ENCODE measurements around the gene PCNX4. TPM values are rescaled to one million over a fixed set of nuclear protein-coding genes. Genes with fewer than 3 reads are reported as not detected.

Gene PCNX4
- total RNA-seq, 1 experiment from 2014 or later = 54.8 TPM

DNA sequence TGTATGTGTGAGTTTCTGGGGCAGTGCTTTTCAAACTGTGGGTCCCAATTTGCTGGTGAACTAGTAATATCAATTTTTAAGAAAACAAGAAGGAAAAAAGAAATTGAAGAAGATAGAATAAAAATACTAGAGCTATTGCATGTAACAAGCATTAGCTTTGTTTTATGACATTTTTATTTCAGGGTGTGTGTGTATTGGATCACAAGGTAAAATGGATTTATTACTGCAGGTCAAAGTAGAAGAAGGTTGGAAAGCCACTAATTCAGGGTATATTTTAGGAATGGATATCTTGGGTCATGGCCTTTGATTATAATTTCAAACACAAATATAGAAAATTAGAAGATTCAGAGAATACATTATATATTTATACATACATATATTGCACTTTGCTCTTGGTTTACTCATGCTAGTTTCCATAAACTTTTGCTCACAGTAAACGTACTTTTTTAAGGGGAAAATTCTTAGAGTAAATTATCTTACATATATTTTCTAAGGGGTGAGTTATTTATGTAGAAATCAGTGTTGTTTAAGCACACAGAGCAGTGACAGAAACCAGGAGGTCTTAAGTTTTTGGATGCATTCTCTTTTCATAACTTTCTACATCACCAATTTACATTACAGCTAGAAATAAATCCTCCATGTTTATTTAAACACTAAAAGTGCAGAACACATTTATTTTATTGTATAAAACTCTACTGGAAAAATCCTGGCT is 122.8 kb downstream of the PCNX4 start:
- in situ Hi-C loops (cut with HindIII; ENCODE audit: low pct_unique_long_range_greater_than_20kb, low sequenced_read_pairs) = no loop called here
- DNase-seq (ENCODE audit: low read depth, low spot score) = no peak

DNA sequence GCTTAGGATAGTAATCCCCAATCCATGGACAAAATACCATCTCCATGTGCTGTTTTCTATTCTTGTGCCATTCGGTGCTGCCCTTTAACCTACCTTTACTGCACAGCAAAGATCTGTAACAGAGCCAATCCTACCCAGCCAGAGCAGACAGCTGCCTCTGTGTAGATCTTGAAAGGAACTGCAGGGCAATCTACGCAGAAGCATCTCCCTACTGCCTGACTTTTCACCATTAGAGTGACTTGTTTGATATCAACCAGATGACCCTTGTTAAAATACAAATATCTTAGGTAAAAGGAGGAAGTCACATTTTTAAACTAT is 123.4 kb downstream of the PCNX4 start:
- no peak for DNase-seq (ENCODE audit: low read depth, low spot score)
- in situ Hi-C loops (cut with HindIII; ENCODE audit: low pct_unique_long_range_greater_than_20kb, low sequenced_read_pairs) = no loop called here

DNA sequence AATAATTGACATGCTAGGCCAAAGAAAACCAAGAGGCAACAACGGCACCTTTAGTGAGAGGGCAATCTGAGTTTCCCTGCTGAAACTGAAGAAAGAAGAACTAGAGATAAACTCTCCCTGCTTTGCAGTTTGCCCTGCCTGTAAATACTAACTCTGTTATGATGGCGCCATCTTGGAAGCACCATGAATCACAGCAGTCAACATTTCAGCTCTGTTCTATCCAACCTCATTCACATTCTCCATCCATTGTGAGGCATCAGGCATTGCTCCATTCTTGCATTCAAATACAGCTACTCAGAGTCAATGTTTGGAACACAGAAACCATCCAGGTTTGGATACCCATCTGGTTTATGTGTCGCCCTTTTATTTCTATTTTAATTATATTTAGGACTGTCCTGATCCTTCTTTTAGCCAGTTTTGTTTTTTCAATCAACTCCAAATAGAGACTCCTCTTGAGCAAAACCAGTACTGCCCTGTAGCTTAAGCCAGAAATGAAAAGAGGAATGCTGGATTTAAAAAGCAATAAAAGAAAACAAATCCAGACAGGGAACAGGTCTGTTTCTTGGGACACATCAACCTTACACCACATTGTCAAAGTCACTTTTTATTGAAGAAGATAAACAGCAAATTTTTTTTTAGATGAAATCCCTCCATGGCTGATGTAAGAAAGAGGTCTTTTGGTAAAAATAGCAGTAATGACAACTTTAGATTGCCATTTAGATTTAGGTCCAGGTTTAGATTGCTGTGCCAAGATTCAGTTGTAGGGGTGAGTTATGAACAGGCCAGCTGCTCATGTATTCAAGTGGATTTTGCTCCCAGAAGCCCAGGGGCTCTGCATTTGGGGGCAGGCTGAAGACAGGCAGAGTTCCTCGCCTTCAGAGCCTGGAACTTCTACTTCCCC is 124.0 kb downstream of the PCNX4 start:
- no peak for DNase-seq (ENCODE audit: low read depth, low spot score)
- in situ Hi-C loops (cut with HindIII; ENCODE audit: low pct_unique_long_range_greater_than_20kb, low sequenced_read_pairs) = no loop called here

DNA sequence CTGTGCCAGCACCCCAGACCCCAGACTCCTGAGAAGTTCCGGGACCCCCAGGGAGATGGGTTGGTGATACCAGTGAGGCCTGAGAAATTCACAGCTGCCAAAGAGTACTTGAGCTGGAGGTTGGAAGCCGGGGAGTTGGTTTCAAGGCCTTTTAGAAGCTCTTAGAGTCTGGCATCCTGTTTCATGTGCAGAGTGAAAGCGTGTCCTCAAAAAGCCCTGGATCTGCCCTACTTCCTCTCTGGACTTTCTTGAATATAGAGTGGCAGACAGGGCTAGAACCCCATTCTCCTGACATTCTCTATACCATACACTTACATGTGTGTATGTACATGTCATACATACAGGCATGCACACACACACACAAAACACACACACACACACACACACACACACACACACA is 126.0 kb downstream of the PCNX4 start:
- in situ Hi-C loops (cut with HindIII; ENCODE audit: low pct_unique_long_range_greater_than_20kb, low sequenced_read_pairs) = no loop called here
- DNase-seq (ENCODE audit: low read depth, low spot score) = no peak

Other genes with a start within 250 kb of the PCNX4 start
- gene RTN1, start 221.1 kb upstream of the PCNX4 start, total RNA-seq (2014; rRNA removed; shearing (Covaris generic)) = not detected in 2 replicates
- gene LRRC9, start 171.8 kb upstream of the PCNX4 start, total RNA-seq (2014; rRNA removed; shearing (Covaris generic)) = not detected in 2 replicates
- gene DHRS7, start 73.5 kb downstream of the PCNX4 start, total RNA-seq (2014; rRNA removed; shearing (Covaris generic)) = 103 and 110 TPM in 2 replicates
- 20.5 and 22.7 TPM in 2 replicates for gene PPM1A, start 157.3 kb downstream of the PCNX4 start, total RNA-seq (2014; rRNA removed; shearing (Covaris generic))